ENCODE measurements around the gene QSOX1.
"Not testable (repeated sequence)": the region's sequence is repeated elsewhere in the genome, so short reads cannot be mapped to it uniquely, and the experiment has no call there.

The QSOX1 gene

GRCh38 chr1:180188684-180189175, 34.1 kb downstream of the QSOX1 start:
- DNase-seq (ENCODE audit: low read depth, low spot score) = no peak

- DNase-seq (ENCODE audit: low read depth, low spot score) = no peak
Observed at GRCh38 chr1:180190091-180190490, 35.4 kb downstream of the QSOX1 start.

- DNase-seq (ENCODE audit: low read depth, low spot score) = no peak
Observed at GRCh38 chr1:180192172-180192571, 37.5 kb downstream of the QSOX1 start.

DNA sequence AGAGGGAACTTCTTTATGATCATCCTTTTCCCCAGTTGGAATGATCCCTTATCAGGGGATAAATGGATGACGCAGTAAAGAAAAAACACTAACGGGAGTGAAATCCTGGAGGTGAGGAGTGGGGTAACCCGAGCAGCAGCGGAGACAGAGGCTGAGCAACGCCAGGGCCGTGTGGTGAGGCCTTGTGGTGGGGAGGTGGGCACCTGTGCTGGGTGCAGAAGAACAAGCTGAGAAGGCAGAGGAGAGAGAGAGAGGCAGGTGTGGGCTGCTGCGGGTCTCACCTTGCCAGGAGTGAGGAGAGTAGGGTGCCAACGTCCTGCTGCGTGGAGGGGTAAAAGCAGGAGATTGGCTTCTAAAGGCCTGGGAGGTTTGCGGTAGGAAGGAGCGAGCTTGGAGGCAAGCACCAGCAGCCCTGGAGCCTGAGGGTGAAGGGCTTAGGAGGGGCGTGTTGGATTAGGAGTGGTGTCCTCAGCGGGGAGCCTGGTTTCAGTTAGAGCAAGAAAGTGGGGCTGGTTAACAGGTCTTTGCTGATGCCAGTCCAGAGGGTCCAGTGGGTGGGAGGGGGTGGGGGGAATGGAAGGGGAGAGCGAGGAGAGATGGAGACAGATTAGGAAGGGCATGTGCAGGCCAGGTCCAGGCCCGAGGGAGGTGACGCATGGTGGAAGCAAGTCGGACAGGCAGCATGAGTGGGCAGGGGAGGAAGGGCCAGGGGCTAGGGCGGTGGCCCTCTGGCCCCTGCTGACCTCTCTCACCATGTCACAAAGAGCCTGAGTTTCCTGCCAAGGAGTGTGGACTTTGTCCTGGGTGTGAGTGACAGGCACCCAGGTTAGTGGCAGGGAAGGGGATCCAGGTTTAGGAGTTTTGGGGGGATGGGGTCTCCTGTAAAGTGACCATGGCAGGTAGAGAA, 38.7 kb downstream of the QSOX1 start:
- DNase-seq (ENCODE audit: low read depth, low spot score) = no peak

DNA sequence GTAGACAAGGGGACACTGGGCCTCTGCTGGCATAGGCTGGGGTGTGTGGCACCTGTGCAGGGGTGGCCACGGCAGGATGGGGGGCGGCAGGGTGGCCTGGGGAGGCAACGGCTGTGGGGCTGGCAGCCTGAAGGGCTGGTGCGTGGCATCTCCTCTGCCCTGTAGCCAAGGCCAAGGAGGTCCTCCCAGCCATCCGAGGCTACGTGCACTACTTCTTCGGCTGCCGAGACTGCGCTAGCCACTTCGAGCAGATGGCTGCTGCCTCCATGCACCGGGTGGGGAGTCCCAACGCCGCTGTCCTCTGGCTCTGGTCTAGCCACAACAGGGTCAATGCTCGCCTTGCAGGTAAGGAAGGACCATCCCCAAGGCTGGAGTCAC, 39.4 kb downstream of the QSOX1 start:
- DNase-seq (ENCODE audit: low read depth, low spot score) = no peak

GRCh38 chr1:180194546-180195207, 40.0 kb downstream of the QSOX1 start:
- no peak for DNase-seq (ENCODE audit: low read depth, low spot score)

DNA sequence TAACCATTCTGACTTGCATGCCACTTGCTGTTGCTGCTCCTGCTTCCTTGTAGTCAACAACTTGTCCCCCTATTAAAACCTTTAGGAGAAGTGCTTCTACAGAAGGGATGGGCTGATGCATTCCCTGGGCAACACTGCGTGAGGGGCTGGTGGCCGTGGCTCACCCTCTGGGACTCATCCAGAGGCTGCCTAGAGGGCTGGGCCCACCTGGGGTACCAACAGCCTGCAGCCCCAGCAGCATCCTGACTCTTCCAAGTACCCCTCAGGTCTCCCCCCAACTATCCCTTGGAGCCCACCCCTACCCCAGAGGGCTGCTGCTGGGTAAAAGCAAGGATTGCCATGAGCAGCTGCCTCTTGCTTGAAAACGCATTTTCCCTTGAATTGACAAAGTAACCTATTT, 40.7 kb downstream of the QSOX1 start:
- DNase-seq (ENCODE audit: low read depth, low spot score) = no peak

- no peak for DNase-seq (ENCODE audit: low read depth, low spot score)
Observed at GRCh38 chr1:180195916-180196315, 41.2 kb downstream of the QSOX1 start.

DNA sequence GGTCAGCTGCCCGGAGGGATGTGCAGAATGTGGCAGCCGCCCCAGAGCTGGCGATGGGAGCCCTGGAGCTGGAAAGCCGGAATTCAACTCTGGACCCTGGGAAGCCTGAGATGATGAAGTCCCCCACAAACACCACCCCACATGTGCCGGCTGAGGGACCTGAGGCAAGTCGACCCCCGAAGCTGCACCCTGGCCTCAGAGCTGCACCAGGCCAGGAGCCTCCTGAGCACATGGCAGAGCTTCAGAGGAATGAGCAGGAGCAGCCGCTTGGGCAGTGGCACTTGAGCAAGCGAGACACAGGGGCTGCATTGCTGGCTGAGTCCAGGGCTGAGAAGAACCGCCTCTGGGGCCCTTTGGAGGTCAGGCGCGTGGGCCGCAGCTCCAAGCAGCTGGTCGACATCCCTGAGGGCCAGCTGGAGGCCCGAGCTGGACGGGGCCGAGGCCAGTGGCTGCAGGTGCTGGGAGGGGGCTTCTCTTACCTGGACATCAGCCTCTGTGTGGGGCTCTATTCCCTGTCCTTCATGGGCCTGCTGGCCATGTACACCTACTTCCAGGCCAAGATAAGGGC, 41.9 kb downstream of the QSOX1 start:
- DNase-seq (ENCODE audit: low read depth, low spot score) = no peak

DNA sequence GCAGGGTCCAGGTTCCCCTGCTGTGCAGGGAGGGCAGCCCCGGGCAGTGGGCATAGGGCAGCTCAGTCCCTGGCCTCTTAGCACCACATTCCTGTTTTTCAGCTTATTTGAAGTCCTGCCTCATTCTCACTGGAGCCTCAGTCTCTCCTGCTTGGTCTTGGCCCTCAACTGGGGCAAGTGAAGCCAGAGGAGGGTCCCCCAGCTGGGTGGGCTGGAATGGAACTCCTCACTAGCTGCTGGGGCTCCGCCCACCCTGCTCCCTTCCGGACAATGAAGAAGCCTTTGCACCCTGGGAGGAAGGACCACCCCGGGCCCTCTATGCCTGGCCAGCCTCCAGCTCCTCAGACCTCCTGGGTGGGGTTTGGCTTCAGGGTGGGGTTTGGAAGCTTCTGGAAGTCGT, 42.6 kb downstream of the QSOX1 start:
- DNase-seq (ENCODE audit: low read depth, low spot score) = no peak

GRCh38 chr1:180198196-180198595, 43.5 kb downstream of the QSOX1 start:
- no peak for DNase-seq (ENCODE audit: low read depth, low spot score)

DNA sequence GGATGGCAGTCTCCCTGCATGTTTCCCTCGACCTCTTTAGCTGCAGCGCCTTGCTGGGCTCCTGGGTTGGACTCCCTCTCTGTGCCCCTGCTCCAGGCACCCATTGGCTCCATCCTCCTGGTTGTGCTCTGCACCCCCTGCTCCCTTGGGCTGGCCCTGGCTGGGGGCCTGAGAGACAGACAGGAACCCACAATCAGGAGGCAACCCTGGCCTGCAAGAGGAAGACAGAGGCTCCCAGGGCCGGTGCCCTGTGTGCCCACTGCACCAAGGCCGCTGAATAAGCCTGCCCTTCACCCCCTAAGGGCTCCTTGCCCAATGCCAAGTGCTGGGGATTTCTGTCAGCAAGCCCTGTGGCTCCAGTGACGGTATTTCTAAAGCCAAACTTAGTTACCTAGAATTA, 43.9 kb downstream of the QSOX1 start:
- DNase-seq (ENCODE audit: low read depth, low spot score) = no peak

DNA sequence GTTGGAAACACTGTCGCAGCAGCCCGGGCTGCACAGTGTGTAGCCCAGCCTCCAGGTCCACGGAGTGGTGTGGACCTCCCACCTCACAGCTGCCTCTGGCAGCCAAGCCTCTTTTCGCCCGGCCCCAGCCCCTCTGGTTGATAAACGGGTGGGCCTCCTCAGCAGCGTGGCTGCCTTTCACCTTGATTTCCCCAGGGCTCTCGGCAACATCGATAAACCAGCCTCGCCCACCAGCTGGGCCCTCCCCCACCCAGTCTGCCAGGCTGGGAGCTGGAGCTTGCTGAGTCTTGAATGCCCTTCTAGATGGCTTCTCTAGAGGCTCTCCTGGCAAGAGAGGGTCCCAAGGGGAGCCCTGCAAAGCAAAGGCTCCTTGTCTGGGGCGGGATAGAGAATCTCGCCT, 44.3 kb downstream of the QSOX1 start:
- no peak for DNase-seq (ENCODE audit: low read depth, low spot score)

GRCh38 chr1:180201451-180202200, 47.0 kb downstream of the QSOX1 start:
- DNase-seq (ENCODE audit: low read depth, low spot score) = no peak

DNA sequence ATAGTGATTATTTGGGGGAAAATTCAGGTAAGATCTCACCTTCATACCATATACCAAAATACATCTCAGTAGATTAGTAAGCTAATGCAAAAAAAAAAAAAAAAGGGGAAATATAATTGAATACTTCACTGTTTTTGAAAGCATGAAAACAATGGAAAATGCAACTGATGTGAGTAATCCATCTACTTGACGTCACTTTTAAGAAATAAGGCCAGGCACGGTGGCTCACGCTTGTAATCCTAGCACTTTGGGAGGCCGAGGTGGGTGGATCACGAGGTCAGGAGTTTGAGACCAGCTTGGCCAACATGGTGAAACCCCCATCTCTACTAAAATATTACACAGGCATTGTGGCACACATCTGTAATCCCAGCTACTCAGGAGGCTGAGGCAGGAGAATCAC, 47.9 kb downstream of the QSOX1 start:
- DNase-seq (ENCODE audit: low read depth, low spot score) = not testable (repeated sequence)

DNA sequence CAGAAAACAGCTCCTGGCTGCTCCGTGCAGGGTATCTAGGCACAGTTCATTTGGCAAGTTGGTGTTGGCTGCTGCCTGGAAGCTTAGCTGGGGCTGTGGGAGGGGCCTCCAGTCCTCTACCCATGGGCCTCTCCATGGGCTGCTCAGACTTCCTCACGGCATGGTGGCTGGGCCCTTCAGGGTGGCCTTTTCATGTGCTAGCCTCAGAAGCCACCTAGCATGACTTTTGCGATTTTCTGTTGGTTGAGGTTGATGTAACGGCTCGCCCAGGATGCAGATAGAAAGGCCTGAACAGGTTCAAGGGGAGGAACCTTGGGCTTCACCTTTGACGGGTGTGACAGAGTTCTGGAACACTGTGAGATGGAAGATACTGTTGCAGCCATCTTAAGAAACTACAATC, 49.6 kb downstream of the QSOX1 start:
- no peak for DNase-seq (ENCODE audit: low read depth, low spot score)

GRCh38 chr1:180206581-180206980, 51.9 kb downstream of the QSOX1 start:
- DNase-seq (ENCODE audit: low read depth, low spot score) = no peak

DNA sequence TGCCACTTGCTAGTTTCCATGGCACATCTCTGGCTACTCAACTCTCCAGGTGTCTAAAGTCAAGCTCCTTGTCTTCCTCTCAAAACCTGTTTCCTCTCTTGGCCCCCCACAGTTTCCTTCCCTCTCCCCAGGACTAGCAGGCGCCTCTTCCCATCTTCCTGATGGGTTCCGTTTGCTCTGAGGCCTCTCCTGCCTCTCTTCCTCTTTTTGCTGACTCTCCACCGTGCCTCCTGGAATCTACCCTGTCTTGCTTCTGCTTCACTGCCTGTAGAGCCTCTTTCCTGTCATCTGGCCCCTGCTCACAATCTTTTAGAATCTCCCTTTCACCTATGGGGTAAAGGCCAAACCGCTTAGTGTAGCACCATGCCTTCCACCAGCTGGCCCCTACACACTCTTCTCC, 53.6 kb downstream of the QSOX1 start:
- DNase-seq (ENCODE audit: low read depth, low spot score) = no peak

- no peak for DNase-seq (ENCODE audit: low read depth, low spot score)
Observed at GRCh38 chr1:180210008-180210620, 55.4 kb downstream of the QSOX1 start.

DNA sequence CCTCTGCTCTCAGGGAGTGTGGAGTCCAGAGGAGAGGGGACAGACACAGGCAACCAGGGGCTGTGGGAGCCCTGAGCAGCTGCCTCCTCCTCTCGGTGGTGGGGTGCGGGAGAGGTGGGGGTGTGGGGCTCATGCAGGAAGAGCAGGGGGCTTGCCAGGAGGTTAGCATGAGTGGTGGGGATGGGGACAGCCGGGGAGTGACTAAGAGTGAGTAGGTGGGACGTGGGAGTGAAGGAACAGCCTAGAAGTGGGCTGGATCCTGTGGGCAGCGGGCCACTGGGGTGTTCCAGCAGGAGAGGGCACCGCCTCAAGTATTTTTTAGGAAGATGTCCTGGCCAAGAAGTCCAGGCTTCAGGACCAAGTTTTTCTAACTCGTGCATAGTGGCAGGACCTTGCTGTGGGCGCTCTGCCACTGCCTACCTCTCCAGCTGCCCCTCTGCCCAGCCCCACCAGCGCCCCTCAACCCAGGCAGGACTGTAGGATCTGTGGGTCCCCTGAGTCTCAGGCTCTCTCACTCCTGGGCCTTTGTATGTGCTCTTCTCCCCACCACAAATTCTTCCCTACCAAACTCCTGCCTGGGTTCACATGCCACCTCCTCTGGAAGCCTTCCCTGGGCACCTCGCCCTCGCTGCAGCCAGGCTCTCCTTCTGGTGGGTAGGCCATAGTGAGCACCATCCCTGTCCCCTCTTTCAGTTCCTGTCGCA, 56.6 kb downstream of the QSOX1 start:
- DNase-seq (ENCODE audit: low read depth, low spot score) = no peak

- no peak for DNase-seq (ENCODE audit: low read depth, low spot score)
Observed at GRCh38 chr1:180211860-180212229, 57.2 kb downstream of the QSOX1 start.

Data from activated CD4-positive, CD25-positive, alpha-beta regulatory T cell treated with anti-CD3 and anti-CD28 coated beads, Interleukin-2, amount 50 U/mL, for 16 hours (primary cell).